Measurements from ENCODE around the gene PARM1.

The PARM1 gene

DNA sequence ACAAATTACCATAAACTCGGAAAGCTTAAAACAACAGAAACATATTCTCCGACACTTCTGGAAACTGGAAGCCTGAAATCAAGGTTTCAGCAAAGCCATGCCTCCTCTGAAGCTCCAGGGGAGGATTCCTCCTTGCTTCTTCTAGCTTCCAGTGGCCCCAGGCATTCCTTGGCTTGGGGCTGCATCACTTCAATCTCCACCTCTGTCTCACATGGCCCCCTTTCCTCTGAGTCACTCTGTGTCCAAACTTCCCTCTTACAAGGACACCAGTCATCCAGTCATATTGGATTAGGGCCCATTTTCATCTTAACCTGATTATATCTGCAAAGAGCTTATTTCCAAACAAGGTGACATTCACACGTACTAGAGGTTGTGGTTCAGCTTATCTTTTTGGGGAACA, 17.3 kb downstream of the PARM1 start:
- no peak overlapping the region for H3K4me3 ChIP-seq (ENCODE audit: low read depth, low read length)
- TF ChIP-seq, protein P1, sequence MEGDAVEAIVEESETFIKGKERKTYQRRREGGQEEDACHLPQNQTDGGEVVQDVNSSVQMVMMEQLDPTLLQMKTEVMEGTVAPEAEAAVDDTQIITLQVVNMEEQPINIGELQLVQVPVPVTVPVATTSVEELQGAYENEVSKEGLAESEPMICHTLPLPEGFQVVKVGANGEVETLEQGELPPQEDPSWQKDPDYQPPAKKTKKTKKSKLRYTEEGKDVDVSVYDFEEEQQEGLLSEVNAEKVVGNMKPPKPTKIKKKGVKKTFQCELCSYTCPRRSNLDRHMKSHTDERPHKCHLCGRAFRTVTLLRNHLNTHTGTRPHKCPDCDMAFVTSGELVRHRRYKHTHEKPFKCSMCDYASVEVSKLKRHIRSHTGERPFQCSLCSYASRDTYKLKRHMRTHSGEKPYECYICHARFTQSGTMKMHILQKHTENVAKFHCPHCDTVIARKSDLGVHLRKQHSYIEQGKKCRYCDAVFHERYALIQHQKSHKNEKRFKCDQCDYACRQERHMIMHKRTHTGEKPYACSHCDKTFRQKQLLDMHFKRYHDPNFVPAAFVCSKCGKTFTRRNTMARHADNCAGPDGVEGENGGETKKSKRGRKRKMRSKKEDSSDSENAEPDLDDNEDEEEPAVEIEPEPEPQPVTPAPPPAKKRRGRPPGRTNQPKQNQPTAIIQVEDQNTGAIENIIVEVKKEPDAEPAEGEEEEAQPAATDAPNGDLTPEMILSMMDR (IDR thresholded peaks at IDR 0.05; ENCODE audit: borderline replicate concordance, insufficient read depth, low read depth, low read length) = no peak

GRCh38 chr4:74950882-74951281, 18.0 kb downstream of the PARM1 start:
- H3K4me3 ChIP-seq (ENCODE audit: low read depth, low read length) = no peak overlapping the region
- TF ChIP-seq, protein P1 (IDR thresholded peaks at IDR 0.05; ENCODE audit: borderline replicate concordance, insufficient read depth, low read depth, low read length) = no peak

GRCh38 chr4:74953647-74954046, 20.7 kb downstream of the PARM1 start:
- no peak overlapping the region for H3K4me3 ChIP-seq (ENCODE audit: low read depth, low read length)

GRCh38 chr4:74958881-74959280, 26.0 kb downstream of the PARM1 start:
- H3K4me3 ChIP-seq (ENCODE audit: low read depth, low read length) = no peak overlapping the region
- TF ChIP-seq, protein P1 (IDR thresholded peaks at IDR 0.05; ENCODE audit: borderline replicate concordance, insufficient read depth, low read depth, low read length) = no peak

More at GRCh38 chr4:74953647-74954046, 20.7 kb downstream of the PARM1 start:
- TF ChIP-seq, protein P1 (IDR thresholded peaks at IDR 0.05; ENCODE audit: borderline replicate concordance, insufficient read depth, low read depth, low read length) = no peak

GRCh38 chr4:74961230-74961629, 28.3 kb downstream of the PARM1 start:
- TF ChIP-seq, protein P1 (IDR thresholded peaks at IDR 0.05; ENCODE audit: borderline replicate concordance, insufficient read depth, low read depth, low read length) = no peak
- no peak overlapping the region for H3K4me3 ChIP-seq (ENCODE audit: low read depth, low read length)

DNA sequence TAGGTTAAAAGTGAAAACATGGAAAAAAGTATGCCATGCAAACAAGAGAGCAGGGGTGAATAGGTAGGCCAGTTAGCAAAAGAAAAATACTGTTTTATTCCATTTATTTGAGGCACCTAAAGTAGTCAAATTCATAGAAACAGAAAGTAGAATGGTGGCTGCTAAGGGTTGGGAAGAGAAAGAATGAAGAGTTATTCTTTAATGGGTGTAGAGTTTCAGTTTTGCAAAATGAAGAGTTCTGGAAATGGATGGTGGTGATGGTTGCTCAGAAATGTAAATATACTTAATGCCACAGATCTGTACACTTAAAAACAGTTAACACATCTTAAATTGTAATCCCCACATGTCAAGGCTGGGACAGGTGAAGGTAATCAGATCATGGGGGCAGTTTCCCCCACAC, 29.7 kb downstream of the PARM1 start:
- no peak overlapping the region for H3K4me3 ChIP-seq (ENCODE audit: low read depth, low read length)
- TF ChIP-seq, protein P1 (IDR thresholded peaks at IDR 0.05; ENCODE audit: borderline replicate concordance, insufficient read depth, low read depth, low read length) = no peak

- TF ChIP-seq, protein P1 (IDR thresholded peaks at IDR 0.05; ENCODE audit: borderline replicate concordance, insufficient read depth, low read depth, low read length) = no peak
- no peak overlapping the region for H3K4me3 ChIP-seq (ENCODE audit: low read depth, low read length)
Observed at GRCh38 chr4:74964311-74964710, 31.4 kb downstream of the PARM1 start.
